LNCAP (cell line): ENCODE measurements around the gene LEP.

Source experiments
- TF ChIP-seq, protein P1 (sequence below): fragments of 450-650 bp; IDR thresholded peaks from 2 replicates; pipeline ENCODE4 v1.5.1; 2017; ENCODE audit warnings: mild to moderate bottlenecking

The LEP gene

GRCh38 chr7:128201690-128202085 is 39.4 kb upstream of the LEP start:
- TF ChIP-seq, protein P1, sequence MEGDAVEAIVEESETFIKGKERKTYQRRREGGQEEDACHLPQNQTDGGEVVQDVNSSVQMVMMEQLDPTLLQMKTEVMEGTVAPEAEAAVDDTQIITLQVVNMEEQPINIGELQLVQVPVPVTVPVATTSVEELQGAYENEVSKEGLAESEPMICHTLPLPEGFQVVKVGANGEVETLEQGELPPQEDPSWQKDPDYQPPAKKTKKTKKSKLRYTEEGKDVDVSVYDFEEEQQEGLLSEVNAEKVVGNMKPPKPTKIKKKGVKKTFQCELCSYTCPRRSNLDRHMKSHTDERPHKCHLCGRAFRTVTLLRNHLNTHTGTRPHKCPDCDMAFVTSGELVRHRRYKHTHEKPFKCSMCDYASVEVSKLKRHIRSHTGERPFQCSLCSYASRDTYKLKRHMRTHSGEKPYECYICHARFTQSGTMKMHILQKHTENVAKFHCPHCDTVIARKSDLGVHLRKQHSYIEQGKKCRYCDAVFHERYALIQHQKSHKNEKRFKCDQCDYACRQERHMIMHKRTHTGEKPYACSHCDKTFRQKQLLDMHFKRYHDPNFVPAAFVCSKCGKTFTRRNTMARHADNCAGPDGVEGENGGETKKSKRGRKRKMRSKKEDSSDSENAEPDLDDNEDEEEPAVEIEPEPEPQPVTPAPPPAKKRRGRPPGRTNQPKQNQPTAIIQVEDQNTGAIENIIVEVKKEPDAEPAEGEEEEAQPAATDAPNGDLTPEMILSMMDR: no peak

DNA sequence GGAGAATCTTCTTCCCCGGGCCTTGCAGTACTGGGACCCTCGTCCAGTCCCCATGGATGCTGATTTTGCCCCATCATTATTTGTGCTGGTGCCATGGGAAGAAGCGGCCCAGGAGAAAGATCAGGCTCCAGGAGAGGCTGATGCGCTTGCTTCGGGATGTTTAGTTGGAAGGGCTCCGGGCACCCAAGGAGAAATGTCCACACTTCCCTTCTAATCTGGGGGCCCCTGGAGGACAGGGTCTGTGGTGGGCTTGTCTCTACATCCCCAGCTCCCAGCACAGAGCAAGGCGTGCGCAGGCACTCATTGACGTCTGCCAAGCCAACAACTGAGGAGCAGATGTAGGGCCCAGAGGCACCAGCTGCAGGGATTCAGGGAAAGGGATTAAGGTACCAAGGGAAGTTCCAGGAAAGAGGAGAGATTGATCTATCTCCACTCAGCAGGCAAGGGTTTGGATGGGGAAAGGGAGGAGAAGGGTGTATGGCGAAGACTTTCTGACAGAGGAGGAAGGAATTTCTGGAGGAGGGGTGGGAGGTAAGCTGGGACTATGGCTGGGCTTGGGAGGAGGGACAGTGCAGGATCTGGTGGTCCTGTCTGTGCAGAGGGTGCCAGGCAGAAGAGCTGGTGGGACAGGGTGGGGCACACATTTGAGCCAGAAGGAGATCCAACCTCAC is 38.7 kb upstream of the LEP start:
- TF ChIP-seq, protein P1: no peak

- TF ChIP-seq, protein P1: no peak
Measured at GRCh38 chr7:128203047-128203491, 38.0 kb upstream of the LEP start.

- TF ChIP-seq, protein P1: no peak
Measured at GRCh38 chr7:128203710-128204214, 37.3 kb upstream of the LEP start.

GRCh38 chr7:128204455-128204854 is 36.6 kb upstream of the LEP start:
- TF ChIP-seq, protein P1: no peak

DNA sequence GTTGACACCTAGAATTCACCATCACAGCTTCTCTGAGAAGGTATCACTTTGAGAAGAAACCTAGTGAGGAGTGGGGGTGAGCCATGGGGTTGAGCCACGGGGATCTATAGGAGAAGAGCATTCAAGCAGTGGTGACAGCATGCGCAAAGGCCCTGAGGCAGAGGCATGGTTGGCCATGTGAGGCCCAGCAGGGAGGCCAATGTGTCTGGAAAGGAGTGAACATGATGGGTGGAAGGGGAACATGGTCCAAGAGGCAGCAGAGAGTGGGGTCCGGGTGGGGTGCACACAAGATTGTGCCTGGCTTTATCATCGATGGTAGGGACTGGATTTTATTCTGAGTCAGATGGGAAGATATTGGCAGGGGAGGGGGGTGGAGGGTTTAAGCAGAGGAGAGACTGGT is 36.0 kb upstream of the LEP start:
- TF ChIP-seq, protein P1: no peak

- TF ChIP-seq, protein P1: no peak
Measured at GRCh38 chr7:128206017-128206746, 34.9 kb upstream of the LEP start.
